H4 (cell line): ENCODE measurements around the gene MPV17L. TPM values are rescaled to one million over a fixed set of nuclear protein-coding genes. Genes with fewer than 3 reads are reported as not detected.
"Not testable (repeated sequence)": the region's sequence is repeated elsewhere in the genome, so short reads cannot be mapped to it uniquely, and the experiment has no call there.

Source experiments
- DNase-seq: peaks from one replicate; pipeline ENCODE4 v3.0.0-alpha.2; 2015; ENCODE audit warnings: low spot score
- total RNA-seq: library from RNA; depleted of rRNA; stranded (reverse); fragments of >200 nt; shearing (Covaris generic); gene quantifications from 2 replicates; pipeline ENCODE4 v1.2.3, GENCODE V29; 2014; rRNA removed

Gene MPV17L
- total RNA-seq = not detected in 2 replicates

GRCh38 chr16:15395631-15396508 lies at the start of gene MPV17L:
MPV17L (plus strand) TSS chr16:15395754; CDS start chr16:15395898, 144 bp downstream.
- DNase-seq = not testable (repeated sequence)

GRCh38 chr16:15348721-15349120 lies 46.8 kb upstream of the MPV17L start:
- DNase-seq = not testable (repeated sequence)

- DNase-seq = not testable (repeated sequence)
Observed at GRCh38 chr16:15351251-15351650, 44.3 kb upstream of the MPV17L start.

GRCh38 chr16:15351745-15352144 lies 43.8 kb upstream of the MPV17L start:
- not testable (repeated sequence) for DNase-seq

- DNase-seq = not testable (repeated sequence)
Observed at GRCh38 chr16:15352852-15353251, 42.7 kb upstream of the MPV17L start.

GRCh38 chr16:15354846-15355245 lies 40.7 kb upstream of the MPV17L start:
- DNase-seq = not testable (repeated sequence)

GRCh38 chr16:15357495-15357894 lies 38.1 kb upstream of the MPV17L start:
- DNase-seq = not testable (repeated sequence)

- not testable (repeated sequence) for DNase-seq
Observed at GRCh38 chr16:15378194-15378593, 17.4 kb upstream of the MPV17L start, which contains the start of gene NPIPA5. NPIPA5 (minus strand) TSS chr16:15378294; CDS start chr16:15378294, 0 bp downstream.

GRCh38 chr16:15382810-15383209 lies 12.7 kb upstream of the MPV17L start:
- DNase-seq = not testable (repeated sequence)

- not testable (repeated sequence) for DNase-seq
Observed at GRCh38 chr16:15388060-15388459, 7.5 kb upstream of the MPV17L start.

GRCh38 chr16:15389916-15390315 lies 5.6 kb upstream of the MPV17L start:
- DNase-seq = not testable (repeated sequence)

GRCh38 chr16:15393025-15393424 lies 2.5 kb upstream of the MPV17L start:
- not testable (repeated sequence) for DNase-seq

- DNase-seq = not testable (repeated sequence)
Observed at GRCh38 chr16:15396509-15396829, 915 bp downstream of the MPV17L start.

- DNase-seq = no peak
Observed at GRCh38 chr16:15396948-15397594, 1.5 kb downstream of the MPV17L start.

- DNase-seq = no peak
Observed at GRCh38 chr16:15398618-15399316, 3.2 kb downstream of the MPV17L start.

- DNase-seq = no peak
Observed at GRCh38 chr16:15399317-15399716, 3.8 kb downstream of the MPV17L start.

- DNase-seq = not testable (repeated sequence)
Observed at GRCh38 chr16:15400314-15400713, 4.8 kb downstream of the MPV17L start.

GRCh38 chr16:15401972-15402371 lies 6.4 kb downstream of the MPV17L start:
- DNase-seq = no peak

- peak; percentile 19 for DNase-seq
Observed at GRCh38 chr16:15403392-15403995, 7.9 kb downstream of the MPV17L start.

- DNase-seq = not testable (repeated sequence)
Observed at GRCh38 chr16:15404091-15404490, 8.5 kb downstream of the MPV17L start.

GRCh38 chr16:15404792-15405191 lies 9.2 kb downstream of the MPV17L start:
- DNase-seq = no peak

GRCh38 chr16:15407756-15408155 lies 12.2 kb downstream of the MPV17L start:
- not testable (repeated sequence) for DNase-seq
